HCT116 (cell line): ENCODE data around the gene KLK5. TPM values are rescaled to one million over a fixed set of nuclear protein-coding genes. Genes with fewer than 3 reads are reported as not detected.

Experiments used
- ATAC-seq: fragments of 200-7000 bp; cut with Tn5 transposase; 2 replicates; pipeline ENCODE4 v1.9.1; 2020; ENCODE audit warnings: mild to moderate bottlenecking, moderate library complexity
- BruUV-seq: library from RNA; stranded (reverse); fragments of 400-500 nt; replicated peaks from 2 replicates; lab custom pipeline; 2021; lab: Mats Ljungman, UMichigan
- CTCF ChIA-PET: fragments of 300-600 bp; sonication (Branson Sonifier 250); formaldehyde crosslinking; loops from one replicate; lab custom pipeline; 2021; ENCODE audit warnings: antibody characterized with exemption; lab: Charles Lee
- POLR2A ChIA-PET: fragments of 300-600, 350-600 bp; sonication (Branson Sonifier 250); formaldehyde crosslinking; loops from one replicate; lab custom pipeline; 2021; ENCODE audit warnings: antibody characterized with exemption; lab: Charles Lee
- RAD21 ChIA-PET, 2 experiments: fragments of 300-600 bp; sonication (Branson Sonifier 250); formaldehyde crosslinking; loops; one replicate each; lab custom pipeline; 2023; ENCODE audit warnings: low total read pairs in 2 of 2; ENCODE audit not compliant: uncharacterized antibody in 2 of 2, unreplicated experiment in 2 of 2, low non-redundant PET in 1 of 2; lab: Charles Lee
- DNase-seq: peaks from one replicate; pipeline ENCODE4 v3.0.0-alpha.2; 2010; ENCODE audit warnings: low read depth, low spot score
- H2AFZ ChIP-seq: fragments of 200-600 bp; shearing (Covaris generic), sonication (generic); 2 replicates; pipeline ENCODE4 v1.6.1; 2017; ENCODE audit warnings: low read depth, mixed run types, mixed read lengths, antibody characterized with exemption, low read length; ENCODE audit not compliant: poor library complexity, severe bottlenecking
- H3K27ac ChIP-seq: 2 replicates; pipeline ENCODE4 v1.5.1; 2012; ENCODE audit warnings: low read depth, low read length
- H3K27me3 ChIP-seq: fragments of 200-600 bp; sonication (generic); 2 replicates; pipeline ENCODE4 v1.6.1; 2016; ENCODE audit warnings: mixed run types, low read length, mixed read lengths; ENCODE audit not compliant: insufficient read depth
- H3K36me3 ChIP-seq, 2 experiments: fragments of 200-500 bp in 1 of 2; fragments of 200-600 bp in 1 of 2; sonication (Bioruptor generic) in 1 of 2; sonication (generic) in 1 of 2; 2 replicates each; pipeline versions ENCODE4 v1.5.1 to v1.6.1; 2014 to 2016; ENCODE audit warnings: low read length in 2 of 2, inconsistent platforms in 1 of 2, mixed read lengths in 1 of 2, mixed run types in 1 of 2; ENCODE audit not compliant: insufficient read depth in 2 of 2, control insufficient read depth in 1 of 2
- H3K4me1 ChIP-seq, 2 experiments: fragments of 200-600 bp in 1 of 2; sonication (generic) in 1 of 2; 2 replicates each; pipeline versions ENCODE4 v1.5.1 to v1.6.1; 2012 to 2017; ENCODE audit warnings: low read length in 2 of 2, inconsistent platforms in 1 of 2, mild to moderate bottlenecking in 1 of 2, mixed read lengths in 1 of 2, mixed run types in 1 of 2, moderate library complexity in 1 of 2; ENCODE audit not compliant: insufficient read depth in 2 of 2, control insufficient read depth in 1 of 2
- H3K4me2 ChIP-seq: fragments of 200-600 bp; sonication (generic); 2 replicates; pipeline ENCODE4 v1.6.1; 2017; ENCODE audit warnings: mixed run types, low read length, mixed read lengths
- H3K4me3 ChIP-seq, 2 experiments: fragments of 200-600 bp in 1 of 2; sonication (generic) in 1 of 2; replicated peaks in 1 of 2; 2 replicates each; pipeline ENCODE4 v1.5.1; 2011 to 2016; ENCODE audit warnings: low read length in 2 of 2, control low read depth in 1 of 2, low read depth in 1 of 2, mild to moderate bottlenecking in 1 of 2, mixed read lengths in 1 of 2, mixed run types in 1 of 2
- H3K79me2 ChIP-seq: fragments of 200-600 bp; sonication (generic); 2 replicates; pipeline ENCODE4 v1.6.1; 2017; ENCODE audit warnings: mild to moderate bottlenecking, mixed run types, low read length, moderate library complexity, mixed read lengths; ENCODE audit not compliant: insufficient read depth
- H3K9ac ChIP-seq: fragments of 200-600 bp; sonication (generic); 2 replicates; pipeline ENCODE4 v1.6.1; 2016; ENCODE audit warnings: low read length, mixed read lengths
- H3K9me2 ChIP-seq: fragments of 200-600 bp; sonication (generic), shearing (Covaris generic); 2 replicates; pipeline ENCODE4 v1.6.1; 2017; ENCODE audit warnings: mixed run types, mild to moderate bottlenecking, moderate library complexity; ENCODE audit not compliant: insufficient read depth
- H3K9me3 ChIP-seq, 2 experiments: fragments of 200-500 bp in 1 of 2; fragments of 200-600 bp in 1 of 2; sonication (Bioruptor generic) in 1 of 2; sonication (generic) in 1 of 2; 2 replicates each; pipeline ENCODE4 v1.6.1; 2014 to 2017; ENCODE audit warnings: low read length in 2 of 2, mixed read lengths in 2 of 2, inconsistent platforms in 1 of 2, low read depth in 1 of 2, mild to moderate bottlenecking in 1 of 2, mixed run types in 1 of 2, moderate library complexity in 1 of 2; ENCODE audit not compliant: control insufficient read depth in 1 of 2, insufficient read depth in 1 of 2
- H4K20me1 ChIP-seq: fragments of 200-600 bp; sonication (generic), shearing (Covaris generic); 2 replicates; pipeline ENCODE4 v1.6.1; 2017; ENCODE audit warnings: mixed run types, mild to moderate bottlenecking, moderate library complexity; ENCODE audit not compliant: insufficient read depth
- CEBPB ChIP-seq: IDR thresholded peaks from 2 replicates; pipeline ENCODE4 v1.6.1; 2012; ENCODE audit warnings: low read depth
- CTCF ChIP-seq, 3 experiments: fragments of 200-600 bp in 1 of 3; sonication (generic) in 1 of 3; IDR thresholded peaks in 2 of 3; conservative IDR thresholded peaks in 1 of 3; 2 replicates each; pipeline ENCODE4 v1.5.1; 2012 to 2017; ENCODE audit warnings: low read depth in 2 of 3, low read length in 2 of 3, antibody characterized with exemption in 1 of 3, borderline replicate concordance in 1 of 3, control low read depth in 1 of 3, mild to moderate bottlenecking in 1 of 3, mixed read lengths in 1 of 3, mixed run types in 1 of 3, moderate library complexity in 1 of 3; ENCODE audit not compliant: insufficient read depth in 1 of 3
- EGR1 ChIP-seq: IDR thresholded peaks from 2 replicates; pipeline ENCODE4 v1.6.1; 2012; ENCODE audit warnings: low read depth
- ELF1 ChIP-seq: IDR thresholded peaks from 2 replicates; pipeline ENCODE4 v1.6.1; 2012; ENCODE audit warnings: low read depth, borderline replicate concordance
- EZH2 ChIP-seq: fragments of 200-600 bp; sonication (generic); IDR thresholded peaks from 2 replicates; pipeline ENCODE4 v1.6.1; 2017; ENCODE audit warnings: antibody characterized with exemption, mixed run types
- FOSL1 ChIP-seq: IDR thresholded peaks from 2 replicates; pipeline ENCODE4 v1.6.1; 2012; ENCODE audit warnings: low read depth
- JUND ChIP-seq: IDR thresholded peaks from 2 replicates; pipeline ENCODE4 v1.6.1; 2012
- MAX ChIP-seq: IDR thresholded peaks from 2 replicates; pipeline ENCODE4 v1.6.1; 2012
- POLR2AphosphoS5 ChIP-seq: IDR thresholded peaks from 2 replicates; pipeline ENCODE4 v1.6.1; 2011; ENCODE audit warnings: mild to moderate bottlenecking, low read depth, low read length, moderate library complexity
- RAD21 ChIP-seq: IDR thresholded peaks from 2 replicates; pipeline ENCODE4 v1.6.1; 2012; ENCODE audit warnings: low read depth, mild to moderate bottlenecking
- SIN3A ChIP-seq: IDR thresholded peaks from 2 replicates; pipeline ENCODE4 v1.6.1; 2012; ENCODE audit warnings: low read depth
- SP1 ChIP-seq: IDR thresholded peaks from 2 replicates; pipeline ENCODE4 v1.6.1; 2012; ENCODE audit warnings: low read depth
- TCF7L2 ChIP-seq: IDR thresholded peaks from 2 replicates; pipeline ENCODE4 v1.7.0; 2011; ENCODE audit warnings: borderline replicate concordance, inconsistent platforms; ENCODE audit not compliant: insufficient read depth, insufficient read length; ENCODE audit errors: extremely low read depth
- ZFX ChIP-seq: fragments of 450-650 bp; IDR thresholded peaks from 2 replicates; pipeline ENCODE4 v1.6.1; 2017
- ZNF274 ChIP-seq: fragments of 200-500 bp; sonication (Bioruptor generic); IDR thresholded peaks from 2 replicates; pipeline ENCODE4 v1.6.1; 2014; ENCODE audit warnings: mild to moderate bottlenecking, low read depth, low read length, inconsistent platforms
- intact Hi-C: fragments of 100-400 bp; cut with micrococcal nuclease; formaldehyde crosslinking; loops from 2 replicates; pipeline ENCODE4 v1.10.0; 2022
- total RNA-seq: library from RNA; stranded (reverse); gene quantifications from one replicate; pipeline ENCODE4 v1.2.1, GENCODE V29; 2021; ENCODE audit not compliant: unreplicated experiment
- TF ChIP-seq, protein P1 (sequence below): IDR thresholded peaks from 2 replicates; pipeline ENCODE4 v1.6.1; 2012

KLK5 gene
- total RNA-seq, 1 experiment from 2014 or later, result 1.2 TPM

DNA sequence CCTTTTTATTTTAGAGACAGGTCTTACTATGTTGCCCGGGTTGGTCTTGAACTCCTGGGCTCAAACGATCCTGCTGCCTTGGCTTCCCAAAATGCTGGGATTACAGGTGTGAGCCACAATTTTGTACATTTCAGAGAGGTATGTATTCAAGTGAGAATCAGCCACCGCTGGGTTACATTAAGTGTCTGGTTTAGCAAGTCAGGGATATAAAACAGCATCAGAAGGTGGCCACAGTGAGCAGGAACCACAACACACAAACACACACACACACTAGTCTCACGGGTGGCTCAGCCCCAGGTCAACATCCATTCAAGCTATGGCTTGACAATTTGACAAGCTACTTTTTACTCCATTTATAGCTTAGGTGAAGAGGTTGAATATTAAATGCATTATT, 20.2 kb downstream of the KLK5 start:
- H3K79me2 ChIP-seq, result no peaks in the 10 kb centered on the region
- H3K27ac ChIP-seq, result peak overlapping the region; percentile 78
- no peaks in the 10 kb centered on the region for H3K27me3 ChIP-seq
- H3K4me3 ChIP-seq, result peak overlapping the region in 1 of 2 experiments; percentile 43; a peak in 1 of 4 replicates
- peak overlapping the region; percentile 34 for H3K9ac ChIP-seq
- no peaks in the 10 kb centered on the region for H4K20me1 ChIP-seq
- H3K4me2 ChIP-seq, result peak overlapping the region; percentile 82
- peak overlapping the region; percentile 63 for H2AFZ ChIP-seq
- DNase-seq (no peak), ATAC-seq (peak; percentile 9; the same call in 1 of the 2 replicates)
- H3K9me3 ChIP-seq, result no peaks in the 10 kb centered on the region
- ChIA-PET RAD21 (interaction anchor here (1.3 to 1.4 kb wide), 2 partner anchors 84 kb away, joined by 4 read pairs; no protein-coding TSS in a partner anchor), CTCF (interaction anchor here (1.2 to 10.4 kb wide), 3 partner anchors 10 to 164 kb away, joined by 3 to 62 read pairs (median 15); no protein-coding TSS in a partner anchor), POLR2A (interaction anchor here (0.7 to 2.1 kb wide), 4 partner anchors 37 to 86 kb away, joined by 3 to 8 read pairs (median 5); partner anchors contain the start of genes KLK10, KLK6 and KLK7)
- TF ChIP-seq FOSL1 (no peak), SP1 (no peak), JUND (no peak), ZNF274 (no peak), ZFX (no peak), TCF7L2 (no peak), CEBPB (no peak), RAD21 (no peak; the same call in 1 of the 2 replicates), SIN3A (no peak), MAX (no peak), ELF1 (no peak), EZH2 (no peak), POLR2AphosphoS5 (no peak), CTCF (IDR thresholded peaks at IDR 0.05 in 2 of 3, conservative IDR thresholded peaks at IDR 0.05 in 1 of 3; ENCODE audit: borderline replicate concordance in 1 of 3, insufficient read depth in 1 of 3, low read depth in 2 of 3, low read length in 2 of 3) (no peak; a peak in 1 of 6 replicates), EGR1 (no peak)
- TF ChIP-seq, protein P1, sequence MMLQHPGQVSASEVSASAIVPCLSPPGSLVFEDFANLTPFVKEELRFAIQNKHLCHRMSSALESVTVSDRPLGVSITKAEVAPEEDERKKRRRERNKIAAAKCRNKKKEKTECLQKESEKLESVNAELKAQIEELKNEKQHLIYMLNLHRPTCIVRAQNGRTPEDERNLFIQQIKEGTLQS, result no peak
- intact Hi-C loops, result loop anchor here (1.0 to 2.0 kb wide), 3 partner anchors 36 to 84 kb away; partner anchors contain the start of genes KLK6 and KLK8
- H3K36me3 ChIP-seq, result no peaks in the 10 kb centered on the region
- H3K4me1 ChIP-seq, result peaks cover 47 to 54% of the 10 kb centered on the region in 2 experiments
- BruUV-seq, result no TSS peak
- no peaks in the 10 kb centered on the region for H3K9me2 ChIP-seq
